ENCODE measurements around the gene ALDH2.
"Not testable (repeated sequence)": the region's sequence is repeated elsewhere in the genome, so short reads cannot be mapped to it uniquely, and the experiment has no call there.

GRCh38 chr12:111739524-111739923 lies 27.2 kb upstream of the ALDH2 start:
- TF ChIP-seq, protein P1, sequence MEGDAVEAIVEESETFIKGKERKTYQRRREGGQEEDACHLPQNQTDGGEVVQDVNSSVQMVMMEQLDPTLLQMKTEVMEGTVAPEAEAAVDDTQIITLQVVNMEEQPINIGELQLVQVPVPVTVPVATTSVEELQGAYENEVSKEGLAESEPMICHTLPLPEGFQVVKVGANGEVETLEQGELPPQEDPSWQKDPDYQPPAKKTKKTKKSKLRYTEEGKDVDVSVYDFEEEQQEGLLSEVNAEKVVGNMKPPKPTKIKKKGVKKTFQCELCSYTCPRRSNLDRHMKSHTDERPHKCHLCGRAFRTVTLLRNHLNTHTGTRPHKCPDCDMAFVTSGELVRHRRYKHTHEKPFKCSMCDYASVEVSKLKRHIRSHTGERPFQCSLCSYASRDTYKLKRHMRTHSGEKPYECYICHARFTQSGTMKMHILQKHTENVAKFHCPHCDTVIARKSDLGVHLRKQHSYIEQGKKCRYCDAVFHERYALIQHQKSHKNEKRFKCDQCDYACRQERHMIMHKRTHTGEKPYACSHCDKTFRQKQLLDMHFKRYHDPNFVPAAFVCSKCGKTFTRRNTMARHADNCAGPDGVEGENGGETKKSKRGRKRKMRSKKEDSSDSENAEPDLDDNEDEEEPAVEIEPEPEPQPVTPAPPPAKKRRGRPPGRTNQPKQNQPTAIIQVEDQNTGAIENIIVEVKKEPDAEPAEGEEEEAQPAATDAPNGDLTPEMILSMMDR (IDR thresholded peaks at IDR 0.05) = not testable (repeated sequence)
- not testable (repeated sequence) for TF ChIP-seq POLR2A (IDR thresholded peaks at IDR 0.05)

All from stomach (tissue), 4 donors.